Heart right ventricle (tissue), 16 donors: ENCODE results near the gene XG. TPM values are rescaled to one million over a fixed set of nuclear protein-coding genes. Genes with fewer than 3 reads are reported as not detected.

Source experiments
- ATAC-seq, 8 donors: fragments of 200-7000 bp; cut with Tn5 transposase; one replicate each; pipeline ENCODE4 v1.9.1; 2020; ENCODE audit warnings: mild to moderate bottlenecking in 8 of 8, moderate library complexity in 8 of 8, moderate number of reproducible peaks in 1 of 8
- DNase-seq, 2 donors: peaks; one replicate each; pipeline ENCODE4 v3.0.0-alpha.2; 2020
- H3K27ac ChIP-seq, 10 donors: fragments of 200-600 bp; sonication (generic) in 2 of 10; one replicate each; pipeline versions ENCODE4 v1.5.0 to v1.8.0; 2020 to 2022; ENCODE audit warnings: mild to moderate bottlenecking in 3 of 10
- H3K27me3 ChIP-seq, 7 donors: fragments of 200-600 bp; one replicate each; pipeline ENCODE4 v1.8.0; 2021 to 2022; ENCODE audit warnings: mild to moderate bottlenecking in 2 of 7
- H3K36me3 ChIP-seq, 9 donors: fragments of 200-600 bp; sonication (generic) in 1 of 9; one replicate each; pipeline versions ENCODE4 v1.5.0 to v1.8.0; 2020 to 2022; ENCODE audit warnings: mild to moderate bottlenecking in 2 of 9
- H3K4me1 ChIP-seq, 9 donors: fragments of 200-600 bp; sonication (generic) in 1 of 9; one replicate each; pipeline versions ENCODE4 v1.5.0 to v1.8.0; 2020 to 2022; ENCODE audit warnings: mild to moderate bottlenecking in 4 of 9
- H3K4me3 ChIP-seq, 10 donors: fragments of 200-600 bp; sonication (generic) in 2 of 10; one replicate each; pipeline versions ENCODE4 v1.5.0 to v1.8.0; 2020 to 2022; ENCODE audit warnings: mild to moderate bottlenecking in 7 of 10, moderate library complexity in 2 of 10
- H3K9me3 ChIP-seq, 11 donors: fragments of 200-600 bp in 10 of 11; sonication (generic) in 2 of 11; one replicate each; pipeline versions ENCODE4 v1.5.0 to v1.8.0; 2013 to 2022; ENCODE audit warnings: mild to moderate bottlenecking in 2 of 11, control low read depth in 1 of 11, moderate library complexity in 1 of 11
- WGBS, 2 donors: extraction: QIAGEN DNeasy Blood & Tissue Kit; methylation state at CpG; one replicate each; pipeline ENCODE4 v1.1.7; 2013; ENCODE audit warnings: inconsistent platforms in 1 of 2; 5-methylcytosine and 5-hydroxymethylcytosine counted together
- intact Hi-C, 10 donors: fragments of 100-400 bp; cut with DNase I; formaldehyde crosslinking; loops; one replicate each; pipeline versions ENCODE4 v1.11.1 to v1.14.2; 2022
- polyA plus RNA-seq, 2 donors: library from polyadenylated mRNA; stranded (reverse); fragments of 200-250 nt; gene quantifications; one replicate each; pipeline ENCODE4 v1.2.3, GENCODE V29; 2013
- total RNA-seq, 10 donors: library from RNA; stranded (reverse); fragmentation: NEBNext Ultra II Directional in 3 of 10; extraction: Animal tissue kit (Norgen Biotek cat#: 25700) in 3 of 10; gene quantifications; one replicate each; pipeline versions ENCODE4 v1.2.1 to v1.2.4, GENCODE V29; 2021 to 2023
- TF ChIP-seq, protein P1 (sequence below), 9 donors: fragments of 200-600 bp; sonication (generic) in 2 of 9; IDR thresholded peaks; one replicate each; pipeline versions ENCODE4 v1.5.0 to v1.8.0; 2021 to 2022; ENCODE audit warnings: antibody characterized with exemption in 9 of 9, mild to moderate bottlenecking in 5 of 9, moderate library complexity in 1 of 9
- donor health status: Arrhythmogenic right ventricular cardiomyopathy.
- donor health status: ischemic (EF 13 %, LVEDD 7.1; RV severe dilation, severe dysfunction).
- donor health status: healthy with polysubstance abuse.
- donor health status: DM: no; HTN: yes; CAD: no.
- donor health status: DM: no; HTN: no; CAD: no.
- donor health status: ischemic (EF 25% LVEDD 6.9; RV normal size, moderate dysfunction).
- donor health status: ischemic (EF 25% LVEDD 5.7; RV mildly dilated, moderate dysfunction).
- donor health status: healthy.
- donor health status: DM: yes; HTN: yes; CAD: no.
- donor health status: Ischemic cardiomyopathy.
- donor health status: ischemic (EF 35%, LVEDD 5.7; RV mildly dilated, moderate dysfunction).
- donor health status: nonischemic (EF 11% LVEDD 7.7; RV severe dilation, severe dysfunction).
- donor health status: DM: yes; HTN: yes; CAD: no.
- donor health status: PGD.
- donor health status: ischemic (EF 29% LVEDD 5.4; RV normal size, mild dysfunction).
- donor health status: nonischemic (EF 23%, LVEDD 6.1; RV moderate dilation, normal function).

XG gene
- total and polyA plus RNA-seq, 12 donors, result 0.16 to 1.5 (median 0.29) TPM; not detected in 2

DNA sequence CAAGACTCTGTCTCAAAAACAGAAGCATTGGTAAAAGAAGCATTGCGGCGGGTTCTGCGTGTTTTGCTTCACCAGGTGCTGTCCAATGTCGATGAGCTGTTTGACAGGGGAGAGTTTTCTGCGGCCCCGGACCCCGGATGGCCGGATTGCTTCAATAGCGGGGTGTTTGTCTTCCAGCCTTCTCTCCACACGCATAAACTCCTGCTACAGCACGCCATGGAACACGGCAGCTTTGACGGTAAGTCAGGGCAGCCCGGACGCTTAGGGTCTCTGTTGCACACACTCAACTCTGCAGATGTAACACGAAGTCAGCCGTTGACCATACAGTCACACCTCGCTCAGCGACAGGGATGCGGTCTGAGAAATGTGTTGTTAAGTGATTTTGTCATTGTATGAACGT, 103.1 kb downstream of the XG start:
- ATAC-seq (no peak), DNase-seq (no peak)
- no peak overlapping the region for H3K4me3 ChIP-seq
- intact Hi-C loops, result no loop called here
- H3K27ac ChIP-seq, result no peak overlapping the region
- H3K4me1 ChIP-seq, result no peaks in the 10 kb centered on the region
- H3K9me3 ChIP-seq, result peaks cover 0 to 6% (median 0%) of the 10 kb centered on the region in 11 donors
- TF ChIP-seq, protein P1, sequence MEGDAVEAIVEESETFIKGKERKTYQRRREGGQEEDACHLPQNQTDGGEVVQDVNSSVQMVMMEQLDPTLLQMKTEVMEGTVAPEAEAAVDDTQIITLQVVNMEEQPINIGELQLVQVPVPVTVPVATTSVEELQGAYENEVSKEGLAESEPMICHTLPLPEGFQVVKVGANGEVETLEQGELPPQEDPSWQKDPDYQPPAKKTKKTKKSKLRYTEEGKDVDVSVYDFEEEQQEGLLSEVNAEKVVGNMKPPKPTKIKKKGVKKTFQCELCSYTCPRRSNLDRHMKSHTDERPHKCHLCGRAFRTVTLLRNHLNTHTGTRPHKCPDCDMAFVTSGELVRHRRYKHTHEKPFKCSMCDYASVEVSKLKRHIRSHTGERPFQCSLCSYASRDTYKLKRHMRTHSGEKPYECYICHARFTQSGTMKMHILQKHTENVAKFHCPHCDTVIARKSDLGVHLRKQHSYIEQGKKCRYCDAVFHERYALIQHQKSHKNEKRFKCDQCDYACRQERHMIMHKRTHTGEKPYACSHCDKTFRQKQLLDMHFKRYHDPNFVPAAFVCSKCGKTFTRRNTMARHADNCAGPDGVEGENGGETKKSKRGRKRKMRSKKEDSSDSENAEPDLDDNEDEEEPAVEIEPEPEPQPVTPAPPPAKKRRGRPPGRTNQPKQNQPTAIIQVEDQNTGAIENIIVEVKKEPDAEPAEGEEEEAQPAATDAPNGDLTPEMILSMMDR (IDR thresholded peaks at IDR 0.05), result no peak
- no peaks in the 10 kb centered on the region for H3K36me3 ChIP-seq
- H3K27me3 ChIP-seq, result no peaks in the 10 kb centered on the region
- WGBS, 2 donors, result 94 to 97% methylated on average over 21 of the region's 21 CpGs

DNA sequence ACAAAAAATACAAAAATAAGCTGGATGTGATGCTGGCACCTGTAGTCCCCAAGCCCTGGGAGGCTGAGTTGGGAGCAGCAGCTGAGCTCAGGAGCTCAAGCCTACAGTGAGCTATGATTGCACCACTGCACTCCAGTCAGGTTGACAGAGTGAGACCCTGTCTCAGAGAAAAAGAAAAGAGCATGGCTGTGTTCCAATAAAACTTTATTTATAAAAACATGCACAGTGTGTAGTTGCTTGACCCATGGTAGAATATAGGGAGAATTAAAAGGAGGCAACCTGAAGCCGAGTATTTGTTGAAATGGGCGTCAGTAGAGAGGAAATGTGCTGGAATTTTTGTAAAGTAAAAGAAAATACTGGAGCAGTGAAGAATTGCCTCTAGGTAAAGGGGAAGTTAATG, 103.9 kb downstream of the XG start:
- Histone ChIP-seq H3K27me3 (no peaks in the 10 kb centered on the region), H3K4me1 (no peaks in the 10 kb centered on the region), H3K27ac (no peak overlapping the region), H3K36me3 (no peaks in the 10 kb centered on the region), H3K9me3 (peaks cover 0 to 6% (median 0%) of the 10 kb centered on the region in 11 donors), H3K4me3 (no peak overlapping the region)
- ATAC-seq (no peak), DNase-seq (no peak)
- TF ChIP-seq, protein P1 (IDR thresholded peaks at IDR 0.05), result no peak
- intact Hi-C loops, result no loop called here
- WGBS, 2 donors, result 95 to 96% methylated on average over 2 of the region's 2 CpGs

DNA sequence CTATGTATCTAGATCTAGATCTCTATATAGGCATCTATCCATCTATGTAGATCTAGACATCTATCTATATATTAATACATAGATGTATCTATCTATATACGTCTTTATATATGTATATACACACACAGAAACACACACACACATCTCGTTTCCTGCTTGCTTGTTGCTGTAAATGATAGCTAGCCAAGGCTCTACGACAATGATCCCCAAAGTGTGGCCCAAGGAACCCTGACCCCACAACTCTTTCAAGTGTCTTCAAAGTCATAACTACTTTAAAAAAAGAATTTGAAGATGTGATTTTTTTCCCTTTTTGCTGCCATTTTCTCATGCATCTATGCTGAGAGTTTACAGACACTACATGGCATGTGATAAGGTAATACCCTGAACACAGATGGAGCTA, 105.7 kb downstream of the XG start:
- H3K27me3 ChIP-seq, result peaks cover 0 to 4% (median 0%) of the 10 kb centered on the region in 7 donors
- no peak for ATAC-seq
- TF ChIP-seq, protein P1 (IDR thresholded peaks at IDR 0.05), result no peak
- no peak overlapping the region for H3K4me3 ChIP-seq
- no peaks in the 10 kb centered on the region for H3K36me3 ChIP-seq
- H3K9me3 ChIP-seq, result peaks cover 0 to under 1% (median 0%) of the 10 kb centered on the region in 11 donors
- 82 to 83% methylated on average over 3 of the region's 3 CpGs for WGBS, 2 donors
- H3K27ac ChIP-seq, result no peak overlapping the region
- intact Hi-C loops, result no loop called here
- no peaks in the 10 kb centered on the region for H3K4me1 ChIP-seq
- DNase-seq, result no peak

DNA sequence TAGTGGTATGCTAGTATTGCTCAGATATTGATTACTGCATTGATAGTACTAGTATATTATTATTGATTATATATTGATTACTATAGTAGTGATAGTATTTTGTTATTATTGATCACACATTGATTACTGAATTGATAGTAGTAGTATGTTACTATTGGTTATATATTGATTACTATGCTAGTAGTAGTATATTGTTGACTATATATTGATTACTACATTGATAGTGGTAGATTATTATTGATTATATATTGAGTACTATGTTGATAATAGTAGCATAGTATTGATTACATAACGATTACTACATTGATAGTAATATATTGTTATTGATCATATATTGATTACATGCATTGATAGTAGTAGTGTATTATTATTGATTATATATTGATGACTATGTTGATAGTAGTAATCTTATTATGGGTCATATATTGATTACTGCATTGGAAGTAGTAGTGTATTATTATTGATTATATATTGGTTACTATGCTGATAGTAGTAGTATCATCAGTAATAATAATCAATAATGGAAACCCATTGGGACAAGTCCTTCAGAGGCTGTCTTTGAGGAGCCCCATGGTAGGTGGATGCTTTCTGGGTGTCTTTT, 107.5 kb downstream of the XG start:
- H3K36me3 ChIP-seq, result no peaks in the 10 kb centered on the region
- TF ChIP-seq, protein P1 (IDR thresholded peaks at IDR 0.05), result no peak
- no peak overlapping the region for H3K27ac ChIP-seq
- peaks cover 0 to 4% (median 0%) of the 10 kb centered on the region in 7 donors for H3K27me3 ChIP-seq
- DNase-seq (no peak), ATAC-seq (no peak)
- 76 to 97% methylated on average over 1 of the region's 1 CpG for WGBS, 2 donors
- no peak overlapping the region for H3K4me3 ChIP-seq
- H3K9me3 ChIP-seq, result no peaks in the 10 kb centered on the region
- H3K4me1 ChIP-seq, result no peaks in the 10 kb centered on the region
- intact Hi-C loops, result no loop called here
